ENCODE results near the gene C5orf58. TPM values are rescaled to one million over a fixed set of nuclear protein-coding genes. Genes with fewer than 3 reads are reported as not detected.

Gene C5orf58
- total and polyA plus RNA-seq, 10 of the 15 experiments (the other 5 are each of a cell fraction or from before 2014, with no cell fraction given) = 0.13 to 0.27 (median 0.26) TPM; not detected in 7

GRCh38 chr5:170235876-170236864 is 3.4 kb downstream of the C5orf58 start:
- Histone ChIP-seq H3K36me3 (ENCODE audit: control insufficient read depth in 2 of 2, insufficient read depth in 2 of 2, low read length in 1 of 2) (no peaks in the 10 kb centered on the region), H3K79me2 (ENCODE audit: control insufficient read depth, insufficient read depth, low read length) (no peaks in the 10 kb centered on the region), H3K27me3 (replicated peaks in 1 of 2; ENCODE audit: control insufficient read depth in 2 of 2, insufficient read depth in 2 of 2, low read length in 1 of 2) (no peaks in the 10 kb centered on the region), H4K20me1 (ENCODE audit: control insufficient read depth, insufficient read depth) (no peaks in the 10 kb centered on the region), H3K9me3 (replicated peaks; ENCODE audit: control insufficient read depth, insufficient read depth, low read length) (no peaks in the 10 kb centered on the region), H3K27ac (ENCODE audit: control insufficient read depth, insufficient read depth) (no peak overlapping the region), H3K4me2 (ENCODE audit: control insufficient read depth, insufficient read depth) (no peak overlapping the region), H2AFZ (ENCODE audit: control insufficient read depth, low read depth, low read length) (no peak overlapping the region), H3K9ac (ENCODE audit: control insufficient read depth, insufficient read depth, low read length) (no peak overlapping the region), H3K4me3 (no peak overlapping the region), H3K4me1 (ENCODE audit: control insufficient read depth, insufficient read depth, low read length) (no peaks in the 10 kb centered on the region)
- WGBS (ENCODE audit: insufficient coverage, insufficient replicate concordance, low lambda C conversion rate, missing lambda C conversion rate) = 58% methylated on average over 3 of the region's 3 CpGs
- DNase-seq (ENCODE audit: low read depth, low spot score) (no peak), FAIRE-seq (peak; percentile 47), ATAC-seq (no peak; the same call in 2 of the 3 replicates)
- ChIA-PET RAD21 (ENCODE audit: unreplicated experiment) (interaction anchor here (0.7 to 1.3 kb wide), 4 partner anchors 10 to 103 kb away, joined by 3 to 4 read pairs (median 3); no protein-coding TSS in a partner anchor), CTCF (interaction anchor here (0.6 to 5.0 kb wide), 7 partner anchors 9 to 190 kb away, joined by 3 to 38 read pairs (median 3); no protein-coding TSS in a partner anchor), POLR2A (interaction anchor here (1.5 kb wide), 1 partner anchor 11 kb away, joined by 4 read pairs; no protein-coding TSS in a partner anchor), SMC1A (ENCODE audit: uncharacterized antibody, unreplicated experiment) (interaction anchor here (1.1 to 2.8 kb wide), 5 partner anchors 10 to 33 kb away, joined by 3 to 8 read pairs (median 4); no protein-coding TSS in a partner anchor)
- intact Hi-C loops (cut with micrococcal nuclease; ENCODE audit: unreplicated experiment) (no loop called here), in situ Hi-C loops (cut with MboI) (no loop called here)
- TF ChIP-seq RAD21 (IDR thresholded peaks at IDR 0.05; ENCODE audit: insufficient read depth, low read depth, low read length) (no peak), NFYB (IDR thresholded peaks at IDR 0.05; ENCODE audit: insufficient read depth, low read depth, low read length) (0 out of 2 replicates have a peak, but pooled peaks have one; percentile 51)
- no TSS peak for BruUV-seq (replicated peaks)

All from GM12878 (cell line).